GM12873 (cell line): ENCODE data around the gene NANOG.

Experiments
- CTCF ChIP-seq: IDR thresholded peaks from 2 replicates; pipeline ENCODE4 v1.5.1; 2012; ENCODE audit warnings: low read depth, mild to moderate bottlenecking, moderate library complexity, low read length, control low read depth; ENCODE audit not compliant: insufficient read depth; ENCODE audit errors: missing control alignments

Gene NANOG

GRCh38 chr12:7769999-7770398 lies 19.2 kb upstream of the NANOG start:
- TF ChIP-seq CTCF, result no peak

- no peak for TF ChIP-seq CTCF
Observed at GRCh38 chr12:7781274-7781673, 7.9 kb upstream of the NANOG start.

GRCh38 chr12:7782055-7782454 lies 7.1 kb upstream of the NANOG start:
- TF ChIP-seq CTCF, result no peak

GRCh38 chr12:7784701-7785100 lies 4.5 kb upstream of the NANOG start:
- no peak for TF ChIP-seq CTCF

DNA sequence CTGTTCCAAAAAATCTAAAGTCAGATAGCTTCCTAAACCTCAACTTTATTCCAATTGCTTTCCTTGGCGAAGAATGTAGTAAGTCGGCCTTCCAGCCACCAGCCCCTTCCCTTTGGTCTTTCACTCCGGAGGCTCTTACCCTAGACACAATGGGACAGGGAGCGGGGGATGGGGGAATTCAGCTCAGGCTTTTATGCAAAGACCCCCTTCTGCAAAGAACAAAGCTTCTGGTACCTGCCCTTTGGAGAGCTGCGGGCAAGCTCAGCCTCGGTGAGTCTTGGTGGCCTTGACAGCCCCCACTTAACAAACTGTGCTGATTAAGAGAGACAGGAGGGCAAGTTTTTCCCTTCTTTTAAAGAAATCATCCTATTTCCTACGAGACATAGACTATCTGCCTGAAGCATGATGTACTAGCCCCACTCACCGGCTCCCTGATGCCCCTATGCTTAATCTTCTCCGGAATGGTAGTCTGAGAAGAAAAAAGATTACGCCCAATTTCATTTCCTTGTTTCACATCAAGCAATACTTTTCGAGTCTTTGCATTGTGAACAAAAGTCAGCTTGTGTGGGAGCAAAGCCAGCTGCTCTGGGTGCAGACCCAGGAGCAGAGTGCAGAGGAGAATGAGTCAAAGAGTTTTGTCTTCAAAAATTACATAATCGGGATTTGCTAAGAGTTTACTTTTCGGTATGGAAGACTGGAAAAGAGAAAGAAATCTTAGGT lies 1.5 kb upstream of the NANOG start:
- no peak for TF ChIP-seq CTCF

- no peak for TF ChIP-seq CTCF
Observed at GRCh38 chr12:7788294-7788660, 925 bp upstream of the NANOG start.

GRCh38 chr12:7793211-7793610 lies 4.0 kb downstream of the NANOG start:
- TF ChIP-seq CTCF, result no peak
